ENCODE results near the gene TMEFF1.
A peak's percentile ranks its signal among the peaks of the same experiment; 100 is the strongest.
"Not testable (repeated sequence)": the region's sequence is repeated elsewhere in the genome, so short reads cannot be mapped to it uniquely, and the experiment has no call there.

Gene TMEFF1

GRCh38 chr9:100492952-100493351 lies 20.0 kb downstream of the TMEFF1 start:
- no peak for DNase-seq (ENCODE audit: low read depth)

DNA sequence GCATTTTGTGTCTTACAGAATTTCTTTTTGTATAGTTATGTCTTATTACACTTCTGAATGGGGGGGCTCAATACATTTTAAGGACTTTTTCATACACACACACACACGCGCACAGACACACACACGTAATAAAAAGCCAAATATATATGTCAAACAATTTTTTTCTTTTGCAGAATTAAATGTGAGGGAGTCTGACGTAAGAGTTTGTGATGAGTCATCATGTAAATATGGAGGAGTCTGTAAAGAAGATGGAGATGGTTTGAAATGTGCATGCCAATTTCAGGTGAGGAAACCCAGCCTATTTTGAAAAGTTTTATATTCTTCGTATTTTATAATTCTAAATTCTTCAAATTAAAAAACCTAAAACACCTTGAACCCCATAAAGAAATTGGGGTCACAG lies 25.6 kb downstream of the TMEFF1 start:
- no peak for DNase-seq (ENCODE audit: low read depth)

DNA sequence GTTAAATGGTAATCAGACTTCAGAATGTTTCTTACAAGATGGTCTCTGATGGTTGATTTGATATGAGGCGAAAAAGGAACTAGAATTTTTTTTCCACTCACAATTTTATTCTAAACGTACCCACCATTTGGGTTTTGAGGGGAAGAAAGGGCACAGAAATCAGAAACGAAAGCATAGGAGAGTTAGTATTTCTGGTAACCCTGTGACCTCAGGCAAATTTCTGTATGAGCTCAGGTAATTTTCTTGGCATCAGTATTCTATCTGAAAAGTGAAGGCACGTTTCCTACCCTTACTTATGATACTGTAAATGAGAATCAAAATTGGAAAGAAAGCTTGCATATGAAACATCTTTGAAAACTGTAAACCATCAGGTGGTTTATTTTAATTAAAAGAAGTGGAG lies 26.5 kb downstream of the TMEFF1 start:
- no peak for DNase-seq (ENCODE audit: low read depth)

DNA sequence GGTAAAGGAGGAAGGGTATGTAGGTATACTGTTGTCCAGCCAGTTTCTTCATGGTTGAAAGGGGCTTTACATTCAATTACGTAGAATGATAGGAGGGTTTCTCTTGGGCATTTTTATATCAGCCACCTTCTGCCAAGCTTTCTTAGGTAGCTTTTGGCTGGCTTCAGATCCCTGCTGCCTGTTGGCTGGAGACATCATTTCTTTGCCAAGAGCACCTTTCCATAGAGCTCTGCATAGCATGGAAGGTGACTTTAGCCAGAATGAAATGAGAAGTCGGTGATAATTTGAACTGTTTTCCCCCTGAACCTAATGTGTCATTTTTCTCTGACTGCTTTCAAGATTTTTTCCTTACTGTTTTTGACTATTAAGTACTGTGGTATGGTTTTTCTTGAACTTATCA lies 26.9 kb downstream of the TMEFF1 start:
- DNase-seq (ENCODE audit: low read depth): no peak

GRCh38 chr9:100505564-100506159 lies 32.7 kb downstream of the TMEFF1 start:
- DNase-seq (ENCODE audit: low read depth): peak; percentile 44

DNA sequence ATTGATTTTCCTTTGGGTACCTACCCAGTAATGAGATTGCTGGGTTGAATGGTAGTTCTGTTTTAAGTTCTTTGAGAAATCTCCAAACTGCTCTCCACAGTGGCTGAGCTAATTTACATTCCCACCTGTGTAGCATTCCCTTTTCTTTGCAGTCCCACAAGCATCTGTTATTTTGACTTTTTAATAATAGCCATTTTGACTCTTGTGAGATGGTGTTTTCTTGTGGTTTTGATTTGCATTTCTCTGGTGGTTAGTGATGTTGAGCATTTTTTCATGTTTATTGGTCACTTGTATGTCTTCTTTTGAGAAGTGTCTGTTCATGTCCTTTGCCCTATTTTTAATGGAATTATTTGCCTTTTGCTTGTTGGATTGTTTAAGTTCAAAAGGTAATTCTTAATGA lies 34.4 kb downstream of the TMEFF1 start:
- not testable (repeated sequence) for DNase-seq (ENCODE audit: low read depth)

- DNase-seq (ENCODE audit: low read depth): no peak
Measured at GRCh38 chr9:100511205-100511604, 38.3 kb downstream of the TMEFF1 start.

DNA sequence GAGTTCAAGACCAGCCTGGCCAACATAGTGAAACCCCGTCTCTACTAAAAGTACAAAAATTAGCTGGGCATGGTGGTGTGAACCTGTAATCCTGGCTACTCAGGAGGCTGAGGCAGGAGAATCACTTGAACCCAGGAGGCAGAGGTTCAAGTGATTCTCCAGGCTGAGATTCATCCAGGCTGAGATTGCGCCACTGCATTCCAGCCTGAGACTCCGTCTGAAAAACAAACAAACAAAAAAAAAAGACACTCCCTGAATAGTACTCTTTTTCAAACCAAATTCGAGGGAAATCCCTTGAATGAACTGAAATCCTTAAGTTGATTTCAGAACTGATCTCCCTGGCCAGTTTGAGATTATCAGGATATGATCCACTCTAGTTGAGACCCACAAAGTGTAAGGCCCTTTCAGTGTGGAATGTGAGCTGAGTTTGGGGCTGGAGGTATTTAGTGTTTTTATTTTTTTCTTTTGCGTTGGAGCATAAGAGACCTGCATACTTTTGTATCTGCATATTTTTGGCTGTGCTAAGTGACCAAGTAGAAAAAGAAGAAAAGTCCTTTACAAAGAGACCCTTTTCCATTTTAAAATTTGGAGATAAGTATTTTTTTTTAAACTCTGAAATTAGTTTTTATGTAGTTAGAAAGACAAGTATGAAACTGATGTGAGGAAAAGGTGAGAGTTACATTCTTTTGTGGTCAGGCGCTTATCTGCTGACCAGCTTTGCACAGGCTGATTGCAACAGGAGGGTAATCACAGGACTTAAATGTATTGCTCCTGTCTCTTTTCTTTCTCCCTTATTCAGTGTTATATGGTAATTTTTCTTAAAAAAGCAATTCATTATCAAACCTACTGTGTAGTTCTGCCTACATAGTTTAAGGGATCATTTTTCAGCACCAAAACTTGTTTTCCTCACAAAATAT lies 42.9 kb downstream of the TMEFF1 start:
- no peak for DNase-seq (ENCODE audit: low read depth)

DNA sequence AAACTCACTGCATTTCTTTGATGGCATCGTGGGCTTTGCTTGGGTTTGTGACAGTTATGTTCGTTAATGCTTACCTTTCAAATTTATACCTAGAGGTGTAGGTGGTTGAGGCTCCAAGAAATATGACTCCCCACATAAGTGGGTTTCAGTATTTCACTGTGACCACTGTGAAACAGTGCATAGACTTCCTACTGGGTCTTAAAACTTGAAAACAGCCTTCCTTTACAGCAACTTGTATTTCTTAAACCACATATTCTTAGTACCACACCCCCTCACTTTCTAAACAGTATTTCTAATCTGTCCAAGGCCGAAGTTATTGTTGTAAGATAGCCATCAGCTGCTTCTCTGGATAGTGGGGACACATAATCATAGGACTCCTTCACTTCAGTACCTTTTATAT lies 48.3 kb downstream of the TMEFF1 start:
- DNase-seq (ENCODE audit: low read depth): no peak

- DNase-seq (ENCODE audit: low read depth): no peak
Measured at GRCh38 chr9:100525563-100525962, 52.6 kb downstream of the TMEFF1 start.

DNA sequence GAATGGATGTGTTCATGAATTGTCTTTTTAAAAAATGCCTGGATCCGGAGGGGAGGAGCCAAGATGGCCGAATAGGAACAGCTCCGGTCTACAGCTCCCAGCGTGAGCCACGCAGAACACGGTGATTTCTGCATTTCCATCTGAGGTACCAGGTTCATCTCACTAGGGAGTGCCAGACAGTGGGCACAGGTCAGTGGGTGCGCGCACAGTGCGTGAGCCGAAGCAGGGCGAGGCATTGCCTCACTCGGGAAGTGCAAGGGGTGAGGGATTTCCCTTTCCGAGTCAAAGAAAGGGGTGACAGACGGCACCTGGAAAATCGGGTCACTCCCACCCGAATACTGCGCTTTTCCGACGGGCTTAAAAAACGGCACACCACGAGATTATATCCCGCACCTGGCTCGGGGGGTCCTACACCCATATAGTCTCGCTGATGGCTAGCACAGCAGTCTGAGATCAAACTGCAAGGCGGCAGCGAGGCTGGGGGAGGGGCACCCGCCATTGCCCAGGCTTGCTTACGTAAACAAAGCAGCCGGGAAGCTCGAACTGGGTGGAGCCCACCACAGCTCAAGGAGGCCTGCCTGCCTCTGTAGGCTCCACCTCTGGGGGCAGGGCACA lies 54.3 kb downstream of the TMEFF1 start:
- DNase-seq (ENCODE audit: low read depth): not testable (repeated sequence)

- DNase-seq (ENCODE audit: low read depth): no peak
Measured at GRCh38 chr9:100534401-100534800, 61.5 kb downstream of the TMEFF1 start.

DNA sequence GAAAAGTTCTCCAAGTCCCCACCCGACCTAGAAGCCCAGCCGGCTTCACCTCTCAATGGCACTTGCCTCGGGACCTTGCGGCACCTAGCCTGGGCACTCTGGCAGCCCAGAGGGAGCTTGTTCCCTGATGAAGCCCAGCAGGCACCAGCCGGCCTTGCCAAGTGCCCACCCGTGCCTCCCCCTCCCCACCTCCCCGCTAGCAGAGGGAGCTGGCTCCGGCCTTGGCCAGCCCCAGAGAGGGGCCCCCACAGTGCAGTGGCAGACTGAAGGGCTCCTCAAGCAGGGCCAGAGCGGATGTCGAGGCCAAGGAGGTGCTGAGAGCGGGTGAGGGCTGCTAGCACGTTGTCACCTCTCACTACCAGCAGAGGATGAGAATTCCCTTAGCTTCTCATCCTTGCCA lies 67.4 kb downstream of the TMEFF1 start:
- DNase-seq (ENCODE audit: low read depth): no peak

DNA sequence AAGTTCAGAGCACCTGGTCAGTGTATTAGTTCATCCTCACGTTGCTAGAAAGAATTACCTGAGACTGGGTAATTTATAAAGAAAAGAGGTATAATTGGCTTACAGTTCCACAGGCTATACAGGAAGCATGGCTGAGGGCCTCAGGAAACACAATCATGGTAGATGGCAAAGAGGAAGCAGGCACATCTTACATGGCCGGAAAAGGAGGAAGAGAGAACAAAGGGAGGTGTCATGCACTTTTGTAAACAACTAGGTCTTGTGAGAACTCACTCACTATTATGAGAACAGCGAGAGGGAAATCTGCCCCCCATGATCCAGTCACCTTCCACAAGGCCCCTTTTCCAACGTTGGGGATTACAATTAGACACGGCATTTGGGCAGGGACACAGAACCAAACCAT lies 76.1 kb downstream of the TMEFF1 start:
- no peak for DNase-seq (ENCODE audit: low read depth)

DNA sequence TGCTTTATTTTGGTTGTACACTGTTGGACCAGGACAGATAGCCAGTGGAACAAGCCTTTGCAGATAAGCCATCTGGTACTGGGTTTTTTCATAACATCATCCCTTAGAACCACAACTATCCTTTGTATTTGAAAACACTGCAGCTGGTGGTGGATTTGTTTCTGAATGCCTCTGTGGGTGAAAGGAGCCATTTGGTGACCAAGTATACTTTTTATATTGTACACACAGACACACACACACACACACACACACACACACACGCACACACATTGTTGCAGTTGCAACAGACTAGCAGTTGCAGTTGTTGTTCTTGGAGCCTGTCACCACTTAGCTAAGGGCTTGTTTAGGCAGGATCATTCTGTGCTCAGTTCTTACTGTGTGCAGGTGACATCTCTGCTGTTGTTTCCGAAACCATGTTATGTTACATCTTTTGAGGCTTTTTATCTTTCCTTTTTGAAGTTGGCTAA lies 82.0 kb downstream of the TMEFF1 start:
- no peak for DNase-seq (ENCODE audit: low read depth)

GRCh38 chr9:100555471-100555870 lies 82.5 kb downstream of the TMEFF1 start:
- DNase-seq (ENCODE audit: low read depth): no peak

DNA sequence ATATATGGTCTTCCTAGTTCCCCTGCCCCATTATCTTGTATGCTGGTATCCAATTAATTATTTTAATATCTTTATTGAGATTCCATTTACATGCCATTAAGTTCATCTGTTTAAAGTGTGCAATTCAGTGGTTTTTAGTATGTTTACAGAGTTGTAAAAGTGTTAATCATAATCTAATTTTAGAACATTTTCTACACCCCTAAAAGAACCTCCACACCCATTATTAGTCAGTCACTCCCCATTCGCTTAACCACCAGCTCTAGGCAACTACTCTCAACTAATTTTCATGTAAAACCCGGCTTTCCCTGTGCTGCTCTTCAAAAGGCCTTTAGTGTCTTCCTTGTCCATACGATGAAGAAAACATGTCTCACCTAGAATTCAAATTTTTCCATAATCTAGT lies 84.1 kb downstream of the TMEFF1 start:
- no peak for DNase-seq (ENCODE audit: low read depth)

DNA sequence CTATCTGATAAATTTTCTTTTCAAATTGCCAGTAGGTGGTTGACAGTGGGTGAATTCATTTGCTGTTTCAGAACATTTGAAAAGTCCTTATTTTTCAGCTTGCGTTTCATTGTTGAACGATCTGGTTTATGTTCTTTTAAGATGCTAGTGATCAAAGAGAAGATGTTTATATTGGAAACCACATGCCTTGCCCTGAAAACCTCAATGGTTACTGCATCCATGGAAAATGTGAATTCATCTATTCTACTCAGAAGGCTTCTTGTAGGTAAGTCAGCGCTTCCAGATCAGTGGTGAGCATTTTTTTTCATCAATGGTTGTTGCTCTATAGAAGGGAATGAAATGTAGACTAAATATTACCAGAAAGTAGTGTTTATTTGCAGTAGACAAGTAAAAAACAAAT lies 88.3 kb downstream of the TMEFF1 start:
- no peak for DNase-seq (ENCODE audit: low read depth)

DNA sequence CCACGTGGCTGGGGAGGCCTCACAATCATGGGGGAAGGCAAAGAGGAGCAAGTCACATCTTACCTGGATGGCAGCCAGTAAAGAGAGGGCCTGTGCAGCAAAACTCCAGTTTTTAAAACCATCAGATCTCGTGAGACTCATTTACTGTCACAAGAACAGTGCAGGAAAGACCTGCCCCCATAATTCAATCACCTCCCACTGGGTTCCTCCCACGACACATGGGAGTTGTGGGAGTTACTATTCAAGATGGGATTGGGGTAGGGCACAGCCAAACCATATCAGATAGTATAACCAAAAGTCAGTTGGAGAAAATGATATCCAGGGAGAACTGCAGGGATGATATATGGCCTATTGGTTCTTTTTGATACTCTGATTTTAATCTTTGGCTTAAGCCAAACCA lies 94.9 kb downstream of the TMEFF1 start:
- no peak for DNase-seq (ENCODE audit: low read depth)

- no peak for DNase-seq (ENCODE audit: low read depth)
Measured at GRCh38 chr9:100573655-100574260, 100.8 kb downstream of the TMEFF1 start.

GRCh38 chr9:100575006-100575405 lies 102.1 kb downstream of the TMEFF1 start:
- no peak for DNase-seq (ENCODE audit: low read depth)

- no peak for DNase-seq (ENCODE audit: low read depth)
Measured at GRCh38 chr9:100575765-100576386, 102.9 kb downstream of the TMEFF1 start.
